ENCODE data around the gene POLR1A.

GRCh38 chr2:85996591-85996990 lies 109.1 kb downstream of the POLR1A start:
- TF ChIP-seq POLR2A (IDR thresholded peaks at IDR 0.05; ENCODE audit: extremely low read depth, insufficient read length) (no peak), CTCF (IDR thresholded peaks at IDR 0.05; ENCODE audit: low read depth, low read length) (no peak), MAX (IDR thresholded peaks at IDR 0.05; ENCODE audit: low read depth, low read length) (no peak)

Data from NB4 (cell line).